Endothelial cell of umbilical vein (primary cell): ENCODE results near the gene MGP. TPM values are rescaled to one million over a fixed set of nuclear protein-coding genes. Genes with fewer than 3 reads are reported as not detected.

Experiments
- BruUV-seq: library from RNA; stranded (reverse); fragments of 400-500 nt; replicated peaks from 2 replicates; lab custom pipeline; 2021; lab: Mats Ljungman, UMichigan
- CTCF ChIA-PET: fragments of 300-600, 350-600 bp; sonication (Branson Sonifier 250); formaldehyde crosslinking; loops from one replicate; lab custom pipeline; 2021; ENCODE audit warnings: antibody characterized with exemption, inconsistent platforms; lab: Charles Lee
- POLR2A ChIA-PET: fragments of 300-600, 350-600 bp; sonication (Branson Sonifier 250); formaldehyde crosslinking; loops from one replicate; lab custom pipeline; 2021; ENCODE audit warnings: antibody characterized with exemption, inconsistent platforms; lab: Charles Lee
- DNase-seq: peaks from one replicate; pipeline ENCODE4 v3.0.0-alpha.2; 2011; ENCODE audit warnings: low read depth, low spot score
- FAIRE-seq: peaks from 2 replicates; lab custom pipeline; 2011; peaks lifted over from hg19 to GRCh38; lab: Jason Lieb, UNC
- H2AFZ ChIP-seq: 2 replicates; pipeline ENCODE4 v1.6.0; 2012; ENCODE audit warnings: low read depth, low read length, control low read depth, inconsistent platforms
- H3K27ac ChIP-seq: 2 replicates; pipeline ENCODE4 v1.5.1; 2011; ENCODE audit warnings: low read depth, mild to moderate bottlenecking, control low read depth, low read length, moderate library complexity; ENCODE audit not compliant: insufficient read depth
- H3K27me3 ChIP-seq, 2 experiments: 2 replicates each; pipeline versions ENCODE4 v1.6.0 to v1.6.1; 2011; ENCODE audit warnings: low read length in 2 of 2, mixed read lengths in 1 of 2; ENCODE audit not compliant: control insufficient read depth in 2 of 2, insufficient read depth in 2 of 2
- H3K36me3 ChIP-seq, 2 experiments: 2 replicates in 1 of 2; 3 replicates in 1 of 2; pipeline ENCODE4 v1.5.1; 2011; ENCODE audit warnings: low read length in 2 of 2, mild to moderate bottlenecking in 1 of 2, moderate library complexity in 1 of 2; ENCODE audit not compliant: control insufficient read depth in 2 of 2, insufficient read depth in 2 of 2; ENCODE audit errors: extremely low read depth in 1 of 2
- H3K4me1 ChIP-seq: 3 replicates; pipeline ENCODE4 v1.5.1; 2011; ENCODE audit warnings: mild to moderate bottlenecking, low read length; ENCODE audit not compliant: control insufficient read depth, insufficient read depth; ENCODE audit errors: extremely low read depth
- H3K4me2 ChIP-seq: 2 replicates; pipeline ENCODE4 v1.6.1; 2011; ENCODE audit warnings: low read length, control low read depth, mixed read lengths; ENCODE audit not compliant: insufficient read depth
- H3K4me3 ChIP-seq, 3 experiments: fragments of 200-600 bp in 1 of 3; sonication (generic), shearing (Covaris generic) in 1 of 3; replicated peaks in 1 of 3; 2 replicates each; pipeline ENCODE4 v1.5.1; 2011 to 2016; ENCODE audit warnings: control low read depth in 3 of 3, low read length in 3 of 3, mild to moderate bottlenecking in 2 of 3, inconsistent platforms in 1 of 3, low read depth in 1 of 3, moderate library complexity in 1 of 3; ENCODE audit not compliant: insufficient read depth in 1 of 3
- H3K79me2 ChIP-seq: 2 replicates; pipeline ENCODE4 v1.6.0; 2012; ENCODE audit warnings: low read length, inconsistent platforms; ENCODE audit not compliant: control insufficient read depth, insufficient read depth
- H3K9ac ChIP-seq: replicated peaks from 2 replicates; pipeline ENCODE3; 2011; ENCODE audit warnings: low read length, control low read depth; ENCODE audit not compliant: insufficient read depth; ENCODE audit errors: extremely low read depth
- H3K9me1 ChIP-seq: replicated peaks from 3 replicates; pipeline ENCODE4 v1.6.0; 2011; ENCODE audit warnings: mild to moderate bottlenecking, low read length; ENCODE audit not compliant: control insufficient read depth, insufficient read depth; ENCODE audit errors: extremely low read depth
- H3K9me3 ChIP-seq: replicated peaks from 2 replicates; pipeline ENCODE4 v1.5.1; 2012; ENCODE audit warnings: low read length, inconsistent platforms; ENCODE audit not compliant: control insufficient read depth, insufficient read depth
- H4K20me1 ChIP-seq: replicated peaks from 2 replicates; pipeline ENCODE3; 2011; ENCODE audit warnings: mild to moderate bottlenecking, low read length; ENCODE audit not compliant: control insufficient read depth, insufficient read depth; ENCODE audit errors: extremely low read depth
- CTCF ChIP-seq, 2 donors: IDR thresholded peaks; 1 replicate in 1 of 2; 2 replicates in 1 of 2; pipeline ENCODE4 v1.5.1; 2011; ENCODE audit warnings: low read length in 2 of 2, mild to moderate bottlenecking in 2 of 2, moderate library complexity in 2 of 2, control low read depth in 1 of 2, inconsistent platforms in 1 of 2, low read depth in 1 of 2; ENCODE audit not compliant: insufficient read depth in 1 of 2; ENCODE audit errors: extremely low read depth in 1 of 2
- EZH2 ChIP-seq: IDR thresholded peaks from 2 replicates; pipeline ENCODE4 v1.6.1; 2012; ENCODE audit warnings: borderline replicate concordance, low read depth, mild to moderate bottlenecking, moderate library complexity, low read length, inconsistent platforms; ENCODE audit not compliant: severe bottlenecking
- FOS ChIP-seq: IDR thresholded peaks from 2 replicates; pipeline ENCODE4 v1.6.1; 2011; ENCODE audit warnings: mild to moderate bottlenecking, low read length, moderate library complexity, borderline replicate concordance; ENCODE audit not compliant: insufficient read depth
- GATA2 ChIP-seq: IDR thresholded peaks from 2 replicates; pipeline ENCODE4 v1.7.0; 2011; ENCODE audit warnings: low read depth, mild to moderate bottlenecking, moderate library complexity, mixed read lengths, low read length; ENCODE audit not compliant: insufficient read length, insufficient read depth
- JUN ChIP-seq: IDR thresholded peaks from 2 replicates; pipeline ENCODE4 v1.6.1; 2011; ENCODE audit warnings: borderline replicate concordance, low read depth; ENCODE audit not compliant: insufficient read length, insufficient read depth
- MAX ChIP-seq: IDR thresholded peaks from 2 replicates; pipeline ENCODE4 v1.6.1; 2011; ENCODE audit not compliant: insufficient read depth, insufficient read length
- MYC ChIP-seq: IDR thresholded peaks from one replicate; pipeline ENCODE4 v1.6.1; 2011; ENCODE audit warnings: mild to moderate bottlenecking, low read depth, low read length
- POLR2A ChIP-seq: IDR thresholded peaks from 2 replicates; pipeline ENCODE4 v1.6.1; 2012; ENCODE audit warnings: low read depth, mild to moderate bottlenecking, control low read depth, low read length
- POLR2AphosphoS5 ChIP-seq: IDR thresholded peaks from 2 replicates; pipeline ENCODE4 v1.6.1; 2012; ENCODE audit warnings: low read depth, mild to moderate bottlenecking, control low read depth, low read length, moderate library complexity; ENCODE audit not compliant: insufficient read depth
- dilution Hi-C: fragments of 300-500 bp; cut with MboI; formaldehyde crosslinking; loops from one replicate; pipeline ENCODE4 v1.15.0; 2019; ENCODE audit warnings: low sequenced_read_pairs; ENCODE audit not compliant: extremely low pct_ligation_motif_present
- intact Hi-C: fragments of 100-400 bp; cut with micrococcal nuclease; formaldehyde crosslinking; loops from one replicate; pipeline ENCODE4 v1.10.0; 2022
- polyA plus RNA-seq, 4 experiments: library from polyadenylated mRNA; depleted of rRNA in 3 of 4; stranded (reverse) in 3 of 4; unstranded in 1 of 4; fragments of >200 nt; gene quantifications; 2 replicates each; pipeline versions ENCODE4 v1.2.1 to v1.2.3, GENCODE V29; 2011 to 2012; ENCODE audit warnings: missing spikeins in 1 of 4
- total RNA-seq: library from RNA; stranded (reverse); gene quantifications from 2 replicates; pipeline ENCODE4 v1.2.3, GENCODE V29; 2021

The MGP gene
- total and polyA plus RNA-seq, 2 donors (not counting 3 experiments of a cell fraction or from before 2014, with no cell fraction given), result 284 to 479 TPM

GRCh38 chr12:14935031-14935430, 49.4 kb upstream of the MGP start:
- no peaks in the 10 kb centered on the region for H3K9me3 ChIP-seq
- H2AFZ ChIP-seq, result no peak overlapping the region
- BruUV-seq, result no TSS peak
- no peaks in the 10 kb centered on the region for H3K36me3 ChIP-seq
- H3K4me2 ChIP-seq, result no peak overlapping the region
- ChIA-PET POLR2A (no interaction called here), CTCF (no interaction called here)
- no peak for FAIRE-seq
- intact Hi-C loops (no loop called here), dilution Hi-C loops (no loop called here)
- H3K79me2 ChIP-seq, result no peaks in the 10 kb centered on the region
- no peak for DNase-seq
- H3K4me3 ChIP-seq, result no peak overlapping the region
- H3K9ac ChIP-seq, result no peak overlapping the region
- H3K9me1 ChIP-seq, result no peaks in the 10 kb centered on the region
- peaks cover 12% of the 10 kb centered on the region for H3K4me1 ChIP-seq
- H3K27ac ChIP-seq, result no peak overlapping the region
- TF ChIP-seq POLR2A (no peak), FOS (no peak), MAX (no peak), EZH2 (no peak), JUN (no peak), POLR2AphosphoS5 (no peak), CTCF (IDR thresholded peaks at IDR 0.05; ENCODE audit: extremely low read depth in 1 of 2, insufficient read depth in 1 of 2, low read depth in 1 of 2, low read length in 2 of 2) (no peak), MYC (no peak), GATA2 (no peak)
- H3K27me3 ChIP-seq, result no peaks in the 10 kb centered on the region
- no peaks in the 10 kb centered on the region for H4K20me1 ChIP-seq
